AG04450 (cell line): Measurements from ENCODE around the gene CLDN1. TPM values are rescaled to one million over a fixed set of nuclear protein-coding genes. Genes with fewer than 3 reads are reported as not detected.

Source experiments
- CTCF ChIA-PET: fragments of 300-600, 350-600 bp; formaldehyde crosslinking; extraction: SDS; loops from one replicate; lab custom pipeline; 2022; ENCODE audit warnings: antibody characterized with exemption, inconsistent platforms; lab: Charles Lee
- POLR2A ChIA-PET: fragments of 350-600 bp; formaldehyde crosslinking; extraction: SDS; loops from one replicate; lab custom pipeline; 2021; ENCODE audit warnings: antibody characterized with exemption, inconsistent platforms; lab: Yijun Ruan, JAX
- DNase-seq: peaks from one replicate; pipeline ENCODE4 v3.0.0-alpha.2; 2011; ENCODE audit warnings: low read depth, low spot score
- H3K27ac ChIP-seq: one replicate; pipeline ENCODE4 v1.5.1; 2012; ENCODE audit warnings: low read depth, low read length, control low read depth
- H3K27me3 ChIP-seq: one replicate; pipeline ENCODE4 v1.6.0; 2012; ENCODE audit warnings: low read length; ENCODE audit not compliant: control insufficient read depth, insufficient read depth
- H3K4me3 ChIP-seq: 2 replicates; pipeline ENCODE4 v1.5.1; 2011; ENCODE audit warnings: mild to moderate bottlenecking, low read depth, low read length, control low read depth
- H3K9me3 ChIP-seq: 2 replicates; pipeline ENCODE4 v1.5.1; 2012; ENCODE audit warnings: low read length; ENCODE audit not compliant: control insufficient read depth, insufficient read depth
- polyA plus RNA-seq: library from polyadenylated mRNA; depleted of rRNA; stranded (reverse); fragments of >200 nt; gene quantifications from 2 replicates; pipeline ENCODE4 v1.2.3, GENCODE V29; 2011
- TF ChIP-seq, protein P1 (sequence below): IDR thresholded peaks from 2 replicates; pipeline ENCODE4 v1.5.1; 2011; ENCODE audit warnings: low read depth, low read length, control low read depth, inconsistent platforms

CLDN1 gene
- polyA plus RNA-seq, 1 experiment = 9.6 TPM

DNA sequence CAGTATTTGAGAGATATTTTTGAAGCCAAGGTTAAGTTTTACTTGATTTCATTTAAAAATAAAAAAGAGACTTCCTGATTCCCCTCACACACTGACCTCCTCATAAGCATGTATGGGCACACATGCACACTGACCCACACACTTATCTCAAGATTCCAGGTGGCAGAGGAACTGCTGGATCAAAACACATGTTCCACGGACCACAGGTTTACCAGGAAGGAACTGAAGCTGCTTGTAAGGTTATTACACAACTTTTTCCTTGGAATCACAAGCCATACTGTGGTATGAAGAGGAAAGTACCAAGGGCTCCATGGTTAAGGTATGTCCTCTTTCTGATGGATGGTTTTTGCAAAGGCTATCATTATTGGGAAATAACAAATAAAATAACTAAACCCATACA is 7.5 kb downstream of the CLDN1 start:
- DNase-seq = no peak
- CTCF ChIA-PET = interaction anchor here (0.9 to 2.6 kb wide), 3 partner anchors 8 to 353 kb away, joined by 3 to 21 read pairs (median 7); partner anchors contain the start of gene CLDN1
- H3K27ac ChIP-seq = no peak overlapping the region
- H3K27me3 ChIP-seq = no peaks in the 10 kb centered on the region
- no peaks in the 10 kb centered on the region for H3K9me3 ChIP-seq
- no peak overlapping the region for H3K4me3 ChIP-seq
- POLR2A ChIA-PET = no interaction called here
- TF ChIP-seq, protein P1, sequence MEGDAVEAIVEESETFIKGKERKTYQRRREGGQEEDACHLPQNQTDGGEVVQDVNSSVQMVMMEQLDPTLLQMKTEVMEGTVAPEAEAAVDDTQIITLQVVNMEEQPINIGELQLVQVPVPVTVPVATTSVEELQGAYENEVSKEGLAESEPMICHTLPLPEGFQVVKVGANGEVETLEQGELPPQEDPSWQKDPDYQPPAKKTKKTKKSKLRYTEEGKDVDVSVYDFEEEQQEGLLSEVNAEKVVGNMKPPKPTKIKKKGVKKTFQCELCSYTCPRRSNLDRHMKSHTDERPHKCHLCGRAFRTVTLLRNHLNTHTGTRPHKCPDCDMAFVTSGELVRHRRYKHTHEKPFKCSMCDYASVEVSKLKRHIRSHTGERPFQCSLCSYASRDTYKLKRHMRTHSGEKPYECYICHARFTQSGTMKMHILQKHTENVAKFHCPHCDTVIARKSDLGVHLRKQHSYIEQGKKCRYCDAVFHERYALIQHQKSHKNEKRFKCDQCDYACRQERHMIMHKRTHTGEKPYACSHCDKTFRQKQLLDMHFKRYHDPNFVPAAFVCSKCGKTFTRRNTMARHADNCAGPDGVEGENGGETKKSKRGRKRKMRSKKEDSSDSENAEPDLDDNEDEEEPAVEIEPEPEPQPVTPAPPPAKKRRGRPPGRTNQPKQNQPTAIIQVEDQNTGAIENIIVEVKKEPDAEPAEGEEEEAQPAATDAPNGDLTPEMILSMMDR = no peak

- Histone ChIP-seq H3K9me3 (no peaks in the 10 kb centered on the region), H3K27ac (no peak overlapping the region), H3K27me3 (no peaks in the 10 kb centered on the region), H3K4me3 (no peak overlapping the region)
- CTCF ChIA-PET = interaction anchor here (1.9 kb wide), 1 partner anchor 13 kb away, joined by 14 read pairs; the partner anchor contains the start of gene CLDN1
- POLR2A ChIA-PET = no interaction called here
- TF ChIP-seq, protein P1 = no peak
- DNase-seq = no peak
These were observed 12.8 kb downstream of the CLDN1 start for GRCh38 chr3:190309414-190309813.

DNA sequence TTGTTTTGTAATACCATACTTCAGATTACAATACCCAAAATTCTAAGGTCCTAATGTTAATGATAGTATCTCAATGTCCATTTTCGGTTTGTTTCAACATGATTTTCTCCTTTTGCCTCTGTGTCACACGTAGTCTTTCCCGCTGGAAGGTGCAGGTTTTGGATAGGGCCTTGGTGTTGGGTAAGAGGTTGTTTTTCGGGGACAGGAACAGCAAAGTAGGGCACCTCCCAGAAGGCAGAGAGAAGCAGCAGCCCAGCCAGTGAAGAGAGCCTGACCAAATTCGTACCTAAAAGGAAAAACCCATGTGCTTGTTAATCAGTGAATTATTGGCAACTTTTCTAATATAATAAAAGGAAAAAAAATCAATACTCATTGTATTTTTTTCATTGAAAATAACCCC is 14.1 kb downstream of the CLDN1 start:
- CTCF ChIA-PET = interaction anchor here (1.4 to 1.9 kb wide), 2 partner anchors 14 kb away, joined by 10 to 14 read pairs; partner anchors contain the start of gene CLDN1
- H3K27ac ChIP-seq = no peak overlapping the region
- TF ChIP-seq, protein P1 = no peak

GRCh38 chr3:190307164-190307545 is 15.1 kb downstream of the CLDN1 start:
- H3K4me3 ChIP-seq = no peak overlapping the region
- TF ChIP-seq, protein P1 = no peak
- no peaks in the 10 kb centered on the region for H3K27me3 ChIP-seq
- CTCF ChIA-PET = interaction anchor here (0.5 to 1.4 kb wide), 2 partner anchors 15 to 76 kb away, joined by 3 to 10 read pairs; partner anchors contain the start of gene CLDN1
- H3K9me3 ChIP-seq = no peaks in the 10 kb centered on the region
- POLR2A ChIA-PET = no interaction called here
- no peak for DNase-seq
- no peak overlapping the region for H3K27ac ChIP-seq

More for the DNA sequence above, 14.1 kb downstream of the CLDN1 start:
- no peak overlapping the region for H3K4me3 ChIP-seq
- DNase-seq = no peak
- POLR2A ChIA-PET = no interaction called here
- no peaks in the 10 kb centered on the region for H3K9me3 ChIP-seq
- H3K27me3 ChIP-seq = no peaks in the 10 kb centered on the region

DNA sequence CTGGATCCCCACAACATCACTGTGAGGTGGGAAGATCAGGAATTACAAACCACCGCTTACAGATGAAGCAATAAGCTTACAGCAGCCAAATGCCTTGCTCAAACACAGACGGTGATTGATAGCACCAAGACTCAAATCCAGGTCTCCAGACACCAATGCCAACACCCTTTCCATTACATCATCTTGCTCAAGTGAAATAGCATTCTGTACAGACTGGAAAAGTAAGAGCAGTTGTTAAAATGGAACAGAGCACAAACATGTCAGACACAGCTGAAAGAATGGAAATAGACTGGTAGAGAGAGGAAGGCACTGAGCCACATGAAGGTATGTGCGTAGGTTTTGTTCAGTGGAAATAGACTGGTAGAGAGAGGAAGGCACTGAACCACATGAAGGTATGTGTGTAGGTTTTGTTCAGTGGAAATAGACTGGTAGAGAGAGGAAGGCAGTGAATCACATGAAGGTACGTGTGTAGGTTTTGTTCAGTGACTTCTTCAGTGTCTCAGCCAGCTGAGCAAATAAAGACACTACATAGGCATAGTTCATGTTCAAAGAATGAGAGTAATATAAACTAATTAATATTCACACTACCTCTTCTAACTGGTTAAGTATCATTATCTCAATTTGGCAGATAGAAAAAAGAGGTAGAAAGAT is 15.6 kb downstream of the CLDN1 start:
- DNase-seq = no peak
- no peaks in the 10 kb centered on the region for H3K27me3 ChIP-seq
- ChIA-PET CTCF (interaction anchor here (1.4 to 3.1 kb wide), 2 partner anchors 15 kb away, joined by 10 to 18 read pairs; partner anchors contain the start of gene CLDN1), POLR2A (no interaction called here)
- no peak overlapping the region for H3K27ac ChIP-seq
- TF ChIP-seq, protein P1 = no peak
- no peak overlapping the region for H3K4me3 ChIP-seq
- H3K9me3 ChIP-seq = no peaks in the 10 kb centered on the region
